NCI-H345 treated with DMSO at 0.1 percent for 48 hours (cell line): Measurements from ENCODE around the gene TAF11.
"Not testable (repeated sequence)": the region's sequence is repeated elsewhere in the genome, so short reads cannot be mapped to it uniquely, and the experiment has no call there.

Experiments used
- DNase-seq: peaks from one replicate; lab custom pipeline; 2025; ENCODE audit not compliant: unreplicated experiment; lab: John Stamatoyannopoulos, UW

TAF11 gene

DNA sequence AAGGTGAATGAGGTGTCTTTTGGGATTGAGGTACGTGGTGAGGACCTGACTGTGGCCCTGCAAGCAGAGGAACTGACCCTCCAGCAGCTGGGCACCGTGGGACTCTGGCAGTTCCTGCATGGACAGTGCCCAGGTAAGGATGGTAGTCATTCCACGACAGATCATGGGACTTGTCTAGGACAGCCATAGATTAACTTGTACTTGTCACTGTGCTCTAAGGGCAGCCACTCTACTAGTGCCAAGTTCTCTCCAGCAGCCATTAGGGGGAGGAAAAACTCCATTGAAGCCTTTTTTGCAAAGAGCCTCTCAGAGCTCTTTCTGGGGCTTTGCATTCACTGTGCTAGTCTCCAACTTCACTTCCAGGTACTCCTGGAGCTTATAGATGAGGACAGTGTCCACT, 20.4 kb downstream of the TAF11 start:
- DNase-seq = no peak

DNA sequence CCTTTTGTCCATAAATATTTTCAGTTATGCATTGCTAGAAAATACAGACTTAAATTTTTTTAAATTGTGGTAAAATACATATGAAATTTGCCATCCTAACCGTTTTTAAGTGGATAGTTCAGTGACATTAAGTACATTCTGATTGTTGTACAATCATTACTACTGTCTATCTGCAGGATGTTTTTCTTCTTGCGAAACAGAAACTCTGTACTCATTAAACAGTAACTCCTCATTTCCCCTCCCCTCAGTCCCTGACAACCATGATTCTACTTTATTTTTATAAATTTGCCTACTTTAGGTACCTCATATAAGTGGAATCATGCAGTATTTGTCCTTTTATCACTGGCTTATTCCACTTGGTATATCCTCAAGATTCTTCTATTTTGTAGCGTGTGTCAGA, 21.3 kb downstream of the TAF11 start:
- DNase-seq = no peak

DNA sequence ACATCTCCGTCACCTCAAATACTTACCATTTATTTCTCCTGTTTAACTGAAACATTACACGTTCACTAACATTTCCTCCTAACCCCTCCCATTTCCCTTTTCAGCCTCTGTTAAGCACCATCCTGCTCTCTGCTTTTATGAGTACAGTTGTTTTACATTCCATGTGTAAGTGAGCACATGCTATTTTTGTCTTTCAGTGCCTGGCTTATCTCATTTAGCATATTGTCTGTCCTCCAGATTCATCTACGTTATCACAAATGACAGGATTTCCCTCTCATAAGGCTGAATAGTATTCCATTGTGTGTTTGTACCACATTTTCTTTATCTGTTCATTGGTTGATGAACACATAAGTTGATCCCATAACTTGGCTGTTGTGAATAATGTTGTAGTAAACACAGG, 22.7 kb downstream of the TAF11 start:
- DNase-seq = no peak

DNA sequence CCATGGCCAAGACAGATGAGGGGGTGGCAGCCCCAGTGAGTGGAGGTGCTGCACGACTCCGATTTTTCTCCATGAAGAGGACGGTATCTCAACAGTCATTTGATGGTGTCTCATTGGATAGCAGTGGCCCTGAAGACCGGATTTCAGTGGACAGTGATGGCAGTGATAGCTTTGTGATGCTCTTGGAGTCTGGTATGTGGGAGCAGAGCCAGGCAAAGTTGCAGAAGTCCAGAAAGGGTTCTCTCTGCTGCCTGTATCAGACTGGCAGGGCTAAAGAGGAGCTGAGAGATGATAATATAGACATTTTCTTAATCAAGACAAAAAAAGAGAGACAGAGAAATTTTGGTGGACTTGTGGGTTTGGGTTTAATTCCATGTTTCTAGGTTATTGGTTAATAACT, 23.8 kb downstream of the TAF11 start:
- no peak for DNase-seq

- no peak for DNase-seq
These were observed 27.1 kb downstream of the TAF11 start for GRCh38 chr6:34860776-34861175.

- no peak for DNase-seq
These were observed 27.9 kb downstream of the TAF11 start for GRCh38 chr6:34859951-34860350.

- DNase-seq = no peak
These were observed 29.2 kb downstream of the TAF11 start for GRCh38 chr6:34858681-34859080.

DNA sequence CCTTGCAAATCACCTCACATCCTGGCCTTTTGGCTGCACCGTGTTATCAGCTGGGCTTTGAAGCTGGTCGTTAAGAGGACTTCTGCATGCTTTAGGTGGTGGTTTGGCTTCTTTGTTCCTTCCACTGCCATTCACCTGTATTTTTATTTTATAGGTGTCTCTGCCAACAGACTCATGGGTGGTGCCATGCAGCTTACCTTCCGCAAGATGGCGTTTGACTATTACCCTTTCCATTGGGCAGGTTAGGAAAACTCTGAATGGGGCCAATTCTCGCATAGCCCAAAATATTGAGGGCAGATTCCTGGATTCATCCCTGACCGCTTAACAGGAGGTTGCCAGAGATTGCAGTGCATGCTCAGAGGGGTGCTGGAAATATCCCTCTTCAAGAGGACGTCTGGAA, 32.4 kb downstream of the TAF11 start:
- DNase-seq = no peak

DNA sequence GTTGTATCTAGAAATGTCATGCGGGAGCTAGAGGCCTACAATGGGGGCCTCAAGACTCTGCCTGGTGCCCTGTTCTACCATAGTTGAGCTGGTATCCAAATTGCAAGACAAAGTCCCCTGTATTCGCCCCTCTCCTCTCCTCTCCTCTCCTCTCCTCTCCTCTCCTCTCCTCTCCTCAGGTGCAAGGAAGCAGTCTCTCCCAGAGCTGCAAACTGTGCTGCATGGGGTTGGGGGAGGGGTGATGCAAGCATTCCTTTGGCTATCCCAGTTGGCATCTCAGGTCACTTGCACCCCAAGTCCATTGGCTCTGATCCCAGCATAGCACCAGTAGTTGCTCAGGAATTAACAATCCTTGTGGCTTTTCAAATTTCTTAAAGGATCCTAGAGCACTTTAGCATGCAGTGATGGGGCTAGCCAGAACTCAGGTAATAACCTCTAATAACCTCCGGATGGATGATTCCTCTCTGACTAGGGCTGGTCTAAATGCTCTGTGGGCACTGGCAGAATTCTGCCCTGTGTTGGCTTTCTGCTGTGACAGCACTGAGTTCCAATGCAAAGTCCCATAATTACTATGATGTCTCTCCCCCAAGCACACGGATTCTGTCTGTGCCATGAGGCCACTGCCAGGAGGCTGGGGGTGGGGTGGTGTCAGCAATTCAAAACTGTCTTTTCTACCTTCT, 35.3 kb downstream of the TAF11 start:
- no peak for DNase-seq

GRCh38 chr6:34851361-34851760, 36.5 kb downstream of the TAF11 start:
- DNase-seq = no peak

GRCh38 chr6:34849066-34849465, 38.8 kb downstream of the TAF11 start:
- DNase-seq = not testable (repeated sequence)

- no peak for DNase-seq
These were observed 48.0 kb downstream of the TAF11 start for GRCh38 chr6:34839666-34840352.

- DNase-seq = no peak
These were observed 50.3 kb downstream of the TAF11 start for GRCh38 chr6:34837528-34837927.

DNA sequence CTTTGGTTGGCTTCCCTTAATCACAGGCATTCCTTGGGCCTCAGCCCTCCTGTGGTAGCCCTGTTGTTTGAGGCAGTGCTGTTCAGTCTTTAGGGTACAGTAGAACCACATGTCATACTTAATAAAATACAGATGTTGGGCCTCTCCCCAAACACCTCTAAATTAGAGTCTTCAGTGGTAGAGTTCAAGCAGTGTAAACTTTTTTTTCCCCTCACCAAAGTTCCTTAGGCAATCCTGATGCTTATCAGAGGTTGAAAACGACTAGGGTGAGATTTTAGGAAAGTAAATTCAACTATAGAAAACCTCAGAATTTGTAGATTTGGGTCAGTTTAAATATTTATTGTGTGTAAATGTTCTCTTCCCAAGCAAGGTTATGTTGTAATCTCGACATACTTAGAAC, 51.4 kb downstream of the TAF11 start:
- DNase-seq = no peak

- no peak for DNase-seq
These were observed 51.8 kb downstream of the TAF11 start for GRCh38 chr6:34836008-34836407.

GRCh38 chr6:34834789-34835518, 52.9 kb downstream of the TAF11 start:
- DNase-seq = no peak

GRCh38 chr6:34832942-34833341, 54.9 kb downstream of the TAF11 start:
- DNase-seq = no peak

DNA sequence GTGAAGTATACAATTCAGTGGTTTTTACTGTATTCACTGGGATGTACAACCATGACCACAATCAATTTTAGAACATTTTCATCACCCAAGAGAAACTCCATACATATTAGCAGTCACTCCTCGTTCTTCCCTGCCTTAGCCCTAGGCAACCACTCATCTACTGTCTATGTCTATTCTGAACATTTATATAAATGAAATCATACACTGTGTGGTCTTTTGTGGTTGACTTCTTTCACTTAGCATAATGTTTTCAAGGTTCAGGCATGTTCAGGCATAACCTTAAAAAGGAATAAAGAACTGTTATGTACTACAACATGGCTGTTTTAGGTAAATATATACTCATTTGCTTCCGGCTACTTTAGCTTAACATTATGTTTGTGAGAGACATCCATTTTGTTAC, 58.7 kb downstream of the TAF11 start:
- DNase-seq = no peak
